SK-N-SH (cell line): Measurements from ENCODE around the gene WDR35. TPM values are rescaled to one million over a fixed set of nuclear protein-coding genes. Genes with fewer than 3 reads are reported as not detected.

ENCODE experiments used
- CTCF ChIA-PET: fragments of 300-600, 350-600 bp; formaldehyde crosslinking; extraction: SDS; loops from one replicate; lab custom pipeline; 2021; lab: Yijun Ruan, JAX
- POLR2A ChIA-PET: fragments of 350-600 bp; sonication (Branson Sonifier 250); formaldehyde crosslinking; extraction: SDS; loops from one replicate; lab custom pipeline; 2020; ENCODE audit warnings: antibody characterized with exemption, inconsistent platforms; lab: Yijun Ruan, JAX
- DNase-seq: peaks from one replicate; pipeline ENCODE4 v3.0.0; 2012
- H2AFZ ChIP-seq: fragments of 200-600 bp; sonication (generic); 2 replicates; pipeline ENCODE4 v1.8.1; 2016; ENCODE audit warnings: antibody characterized with exemption, mild to moderate bottlenecking, low read depth
- H3F3A ChIP-seq: fragments of 200-600 bp; sonication (generic); replicated peaks from 2 replicates; pipeline ENCODE3; 2016; ENCODE audit warnings: antibody characterized with exemption, mild to moderate bottlenecking; ENCODE audit not compliant: insufficient read depth
- H3K27ac ChIP-seq, 2 experiments: fragments of 200-500 bp in 1 of 2; fragments of 200-600 bp in 1 of 2; sonication (Bioruptor generic) in 1 of 2; sonication (generic), shearing (Covaris generic) in 1 of 2; 2 replicates each; pipeline versions ENCODE4 v1.5.1 to v1.6.1; 2014 to 2016; ENCODE audit warnings: low read depth in 2 of 2, inconsistent platforms in 1 of 2, low read length in 1 of 2, mild to moderate bottlenecking in 1 of 2, mixed read lengths in 1 of 2
- H3K27me3 ChIP-seq: fragments of 200-600 bp; sonication (generic), shearing (Covaris generic); 2 replicates; pipeline ENCODE4 v1.6.1; 2016; ENCODE audit warnings: mixed run types; ENCODE audit not compliant: insufficient read depth
- H3K36me3 ChIP-seq, 2 experiments: fragments of 200-500 bp in 1 of 2; fragments of 200-600 bp in 1 of 2; sonication (Bioruptor generic) in 1 of 2; sonication (generic) in 1 of 2; replicated peaks in 1 of 2; 2 replicates each; pipeline versions ENCODE3 to v1.5.1; 2014 to 2016; ENCODE audit warnings: low read length in 1 of 2, mild to moderate bottlenecking in 1 of 2; ENCODE audit not compliant: insufficient read depth in 2 of 2, control insufficient read depth in 1 of 2
- H3K4me1 ChIP-seq, 2 experiments: fragments of 200-500 bp in 1 of 2; fragments of 200-600 bp in 1 of 2; sonication (Bioruptor generic) in 1 of 2; sonication (generic), shearing (Covaris generic) in 1 of 2; 2 replicates each; pipeline versions ENCODE4 v1.5.1 to v1.6.1; 2014 to 2016; ENCODE audit warnings: low read depth in 1 of 2, low read length in 1 of 2, mixed run types in 1 of 2; ENCODE audit not compliant: insufficient read depth in 2 of 2, control insufficient read depth in 1 of 2
- H3K4me2 ChIP-seq: fragments of 200-600 bp; sonication (generic), shearing (Covaris generic); 2 replicates; pipeline ENCODE4 v1.6.1; 2017; ENCODE audit warnings: mixed run types
- H3K4me3 ChIP-seq, 2 experiments: fragments of 200-500 bp in 1 of 2; fragments of 200-600 bp in 1 of 2; sonication (Bioruptor generic) in 1 of 2; sonication (generic), shearing (Covaris generic) in 1 of 2; 2 replicates each; pipeline versions ENCODE4 v1.5.1 to v1.8.1; 2014 to 2016; ENCODE audit warnings: low read depth in 2 of 2, inconsistent platforms in 1 of 2, low read length in 1 of 2, mild to moderate bottlenecking in 1 of 2, mixed read lengths in 1 of 2, moderate library complexity in 1 of 2
- H3K79me2 ChIP-seq: fragments of 200-600 bp; sonication (generic); 2 replicates; pipeline ENCODE4 v1.8.1; 2017; ENCODE audit warnings: mild to moderate bottlenecking; ENCODE audit not compliant: insufficient read depth
- H3K9ac ChIP-seq: fragments of 200-600 bp; sonication (generic); 2 replicates; pipeline ENCODE4 v1.6.1; 2017; ENCODE audit warnings: mixed run types
- H3K9me2 ChIP-seq: fragments of 200-600 bp; sonication (generic); 2 replicates; pipeline ENCODE4 v1.6.1; 2017; ENCODE audit warnings: mixed run types
- H3K9me3 ChIP-seq: fragments of 200-600 bp; sonication (generic); 2 replicates; pipeline ENCODE4 v1.6.1; 2017; ENCODE audit warnings: mixed run types, mild to moderate bottlenecking, moderate library complexity
- H4K20me1 ChIP-seq: fragments of 200-600 bp; sonication (generic); 2 replicates; pipeline ENCODE4 v1.6.1; 2017; ENCODE audit warnings: mild to moderate bottlenecking, mixed run types; ENCODE audit not compliant: insufficient read depth
- CTCF ChIP-seq: fragments of 200-600 bp; sonication (generic); IDR thresholded peaks from 2 replicates; pipeline ENCODE4 v1.6.1; 2017; ENCODE audit warnings: antibody characterized with exemption, mild to moderate bottlenecking, moderate library complexity
- GATA2 ChIP-seq: sonication (generic); formaldehyde crosslinking; IDR thresholded peaks from 2 replicates; pipeline ENCODE4 v1.5.0; 2020; ENCODE audit warnings: mild to moderate bottlenecking, missing genetic modification reagents
- POLR2AphosphoS5 ChIP-seq: IDR thresholded peaks from 2 replicates; pipeline ENCODE4 v1.6.1; 2012; ENCODE audit warnings: low read depth, low read length
- RCOR1 ChIP-seq: fragments of 150-350 bp; IDR thresholded peaks from 2 replicates; pipeline ENCODE4 v1.6.1; 2017; ENCODE audit warnings: antibody characterized with exemption, low read length
- RFX5 ChIP-seq: IDR thresholded peaks from 2 replicates; pipeline ENCODE4 v1.6.1; 2012; ENCODE audit warnings: mild to moderate bottlenecking, improper control_type of control experiment, low read length
- TAF1 ChIP-seq: IDR thresholded peaks from 2 replicates; pipeline ENCODE4 v1.6.1; 2012; ENCODE audit warnings: low read depth, mild to moderate bottlenecking, low read length, moderate library complexity, borderline replicate concordance
- ZBTB33 ChIP-seq: IDR thresholded peaks from 2 replicates; pipeline ENCODE4 v1.4.0; 2012; ENCODE audit warnings: low read depth, borderline replicate concordance
- WGBS: methylation state at CpG from one replicate; pipeline ENCODE4 v1.1.6; 2017; ENCODE audit warnings: low lambda C conversion rate; 5-methylcytosine and 5-hydroxymethylcytosine counted together
- polyA plus RNA-seq, 3 experiments: library from polyadenylated mRNA; depleted of rRNA; stranded (reverse); fragments of >200 nt; gene quantifications; 2 replicates each; pipeline ENCODE4 v1.2.3, GENCODE V29; 2012

Gene WDR35
- polyA plus RNA-seq, 1 of the 3 experiments (the other 2 are of a cell fraction): 8.6 TPM

- POLR2A ChIA-PET: no interaction called here
These were observed 114.6 kb downstream of the WDR35 start for GRCh38 chr2:19875280-19875679.

GRCh38 chr2:19874726-19875125 lies 115.2 kb downstream of the WDR35 start:
- no peaks in the 10 kb centered on the region for H3K9me3 ChIP-seq
- CTCF ChIA-PET: interaction anchor here (6.0 kb wide), 1 partner anchor 11 kb away, joined by 55 read pairs; no protein-coding TSS in a partner anchor
- POLR2A ChIA-PET: no interaction called here

More at GRCh38 chr2:19875280-19875679, 114.6 kb downstream of the WDR35 start:
- H3K4me2 ChIP-seq: no peak overlapping the region
- no peak overlapping the region for H3K27ac ChIP-seq
- no peaks in the 10 kb centered on the region for H3K9me3 ChIP-seq
- no peak for TF ChIP-seq TAF1
- TF ChIP-seq RFX5: no peak
- TF ChIP-seq RCOR1: no peak
- no peak for TF ChIP-seq GATA2 (CRISPR knock-in tag)
- TF ChIP-seq CTCF: no peak
- no peak for TF ChIP-seq POLR2AphosphoS5
- no peaks in the 10 kb centered on the region for H3K9me2 ChIP-seq
- no peak for DNase-seq
- H3K27me3 ChIP-seq: no peaks in the 10 kb centered on the region
- no peaks in the 10 kb centered on the region for H3K36me3 ChIP-seq
- H2AFZ ChIP-seq: no peak overlapping the region
- no peaks in the 10 kb centered on the region for H3F3A ChIP-seq
- H3K4me3 ChIP-seq: no peak overlapping the region
- CTCF ChIA-PET: interaction anchor here (0.6 to 6.0 kb wide), 2 partner anchors 12 to 1295 kb away, joined by 3 to 55 read pairs; no protein-coding TSS in a partner anchor
- no peaks in the 10 kb centered on the region for H3K4me1 ChIP-seq
- no peaks in the 10 kb centered on the region for H4K20me1 ChIP-seq
- no peaks in the 10 kb centered on the region for H3K79me2 ChIP-seq
- no peak overlapping the region for H3K9ac ChIP-seq
- WGBS: 34% methylated on average over 1 of the region's 1 CpG

More at GRCh38 chr2:19874726-19875125, 115.2 kb downstream of the WDR35 start:
- H3K27ac ChIP-seq: no peak overlapping the region
- H2AFZ ChIP-seq: no peak overlapping the region
- TF ChIP-seq POLR2AphosphoS5: no peak
- no peak for TF ChIP-seq CTCF
- no peak for TF ChIP-seq ZBTB33
- H3K9ac ChIP-seq: no peak overlapping the region
- H4K20me1 ChIP-seq: no peaks in the 10 kb centered on the region
- 48% methylated on average over 3 of the region's 3 CpGs for WGBS
- no peak overlapping the region for H3K4me3 ChIP-seq
- no peaks in the 10 kb centered on the region for H3K27me3 ChIP-seq
- no peaks in the 10 kb centered on the region for H3F3A ChIP-seq
- no peak overlapping the region for H3K4me2 ChIP-seq
- no peak for DNase-seq
- no peaks in the 10 kb centered on the region for H3K9me2 ChIP-seq
- H3K36me3 ChIP-seq: no peaks in the 10 kb centered on the region
- no peaks in the 10 kb centered on the region for H3K79me2 ChIP-seq
- H3K4me1 ChIP-seq: no peaks in the 10 kb centered on the region
